ENCODE measurements around the gene NUP153. TPM values are rescaled to one million over a fixed set of nuclear protein-coding genes. Genes with fewer than 3 reads are reported as not detected.

Gene NUP153
- total RNA-seq, 1 donor from 2014 or later = 13.2 TPM

- no peak for DNase-seq (ENCODE audit: low read depth)
- Histone ChIP-seq H3K27me3 (ENCODE audit: control insufficient read depth, insufficient read depth, low read length) (no peaks in the 10 kb centered on the region), H3K4me3 (ENCODE audit: low read depth, low read length) (no peak overlapping the region), H3K36me3 (ENCODE audit: control insufficient read depth, insufficient read depth, low read length) (no peaks in the 10 kb centered on the region)
- TF ChIP-seq CTCF (IDR thresholded peaks at IDR 0.05; ENCODE audit: insufficient read depth, low read length, severe bottlenecking) = no peak
- no peak for FAIRE-seq
These were observed 9.5 kb upstream of the NUP153 start for GRCh38 chr6:17716221-17716620.

- peak; percentile 92 for DNase-seq (ENCODE audit: low read depth)
These were observed 8.4 kb upstream of the NUP153 start for GRCh38 chr6:17714879-17715851.

GRCh38 chr6:17714177-17714576, 7.5 kb upstream of the NUP153 start:
- H3K4me3 ChIP-seq (ENCODE audit: low read depth, low read length) = no peak overlapping the region
- H3K36me3 ChIP-seq (ENCODE audit: control insufficient read depth, insufficient read depth, low read length) = no peaks in the 10 kb centered on the region
- DNase-seq (ENCODE audit: low read depth) = peak; percentile 38
- TF ChIP-seq CTCF (IDR thresholded peaks at IDR 0.05; ENCODE audit: insufficient read depth, low read length, severe bottlenecking) = no peak
- no peak for FAIRE-seq
- no peaks in the 10 kb centered on the region for H3K27me3 ChIP-seq (ENCODE audit: control insufficient read depth, insufficient read depth, low read length)

More at GRCh38 chr6:17714879-17715851, 8.4 kb upstream of the NUP153 start:
- Histone ChIP-seq H3K27me3 (ENCODE audit: control insufficient read depth, insufficient read depth, low read length) (no peaks in the 10 kb centered on the region), H3K4me3 (ENCODE audit: low read depth, low read length) (no peak overlapping the region), H3K36me3 (ENCODE audit: control insufficient read depth, insufficient read depth, low read length) (no peaks in the 10 kb centered on the region)
- TF ChIP-seq CTCF (IDR thresholded peaks at IDR 0.05; ENCODE audit: insufficient read depth, low read length, severe bottlenecking) = no peak
- no peak for FAIRE-seq

GRCh38 chr6:17712576-17712975, 5.9 kb upstream of the NUP153 start:
- H3K36me3 ChIP-seq (ENCODE audit: control insufficient read depth, insufficient read depth, low read length) = no peaks in the 10 kb centered on the region
- no peaks in the 10 kb centered on the region for H3K27me3 ChIP-seq (ENCODE audit: control insufficient read depth, insufficient read depth, low read length)
- no peak for DNase-seq (ENCODE audit: low read depth)
- TF ChIP-seq CTCF (IDR thresholded peaks at IDR 0.05; ENCODE audit: insufficient read depth, low read length, severe bottlenecking) = no peak
- H3K4me3 ChIP-seq (ENCODE audit: low read depth, low read length) = no peak overlapping the region
- FAIRE-seq = no peak

- DNase-seq (ENCODE audit: low read depth) (peak; percentile 24), FAIRE-seq (no peak)
- Histone ChIP-seq H3K4me3 (ENCODE audit: low read depth, low read length) (no peak overlapping the region), H3K36me3 (ENCODE audit: control insufficient read depth, insufficient read depth, low read length) (no peaks in the 10 kb centered on the region), H3K27me3 (ENCODE audit: control insufficient read depth, insufficient read depth, low read length) (no peaks in the 10 kb centered on the region)
- TF ChIP-seq CTCF (IDR thresholded peaks at IDR 0.05; ENCODE audit: insufficient read depth, low read length, severe bottlenecking) = no peak
These were observed 3.6 kb upstream of the NUP153 start for GRCh38 chr6:17710331-17710730.

Data from bronchial epithelial cell (primary cell).